Hematopoietic multipotent progenitor cell treated with erythropoietin and hydrocortisone succinate and interleukin-3 and kit ligand, for 15 days (in vitro differentiated cells): ENCODE results near the gene CERS1.

Experiments
- DNase-seq: peaks from one replicate; pipeline ENCODE4 v3.0.0-alpha.2; 2015; ENCODE audit warnings: low spot score

Gene CERS1

DNA sequence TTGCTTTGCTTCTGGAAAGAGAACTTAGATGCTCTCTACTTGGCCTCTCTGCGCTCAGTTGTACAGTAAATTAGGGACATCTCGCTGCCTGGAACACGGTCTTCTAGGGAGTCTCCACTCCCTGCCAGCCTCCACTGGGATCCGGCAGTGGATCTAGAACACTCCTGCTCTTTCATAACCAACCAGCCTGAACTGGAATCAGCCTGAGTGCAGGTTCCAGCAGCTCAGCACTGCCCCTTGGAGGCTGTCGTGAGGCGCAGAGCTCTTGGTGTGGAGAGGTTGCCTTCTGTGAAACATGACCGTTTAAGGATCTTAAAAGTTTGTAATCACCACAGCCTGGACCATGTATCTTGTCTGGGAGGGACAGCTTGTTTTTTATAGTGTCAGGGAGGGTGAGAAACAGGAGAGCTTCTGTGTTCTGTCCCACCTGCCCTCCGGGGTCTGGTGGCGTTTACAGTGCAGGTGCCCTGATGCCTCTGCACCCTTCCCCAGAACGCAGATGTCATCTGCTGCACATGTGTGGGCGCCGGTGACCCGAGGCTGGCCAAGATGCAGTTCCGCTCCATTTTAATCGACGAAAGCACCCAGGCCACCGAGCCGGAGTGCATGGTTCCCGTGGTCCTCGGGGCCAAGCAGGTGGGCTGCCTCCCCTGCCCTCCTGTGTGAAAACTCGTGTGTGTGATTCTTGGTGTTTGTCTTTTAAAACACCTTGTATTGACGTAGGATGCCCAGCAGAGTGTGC lies 39.4 kb downstream of the CERS1 start:
- no peak for DNase-seq

DNA sequence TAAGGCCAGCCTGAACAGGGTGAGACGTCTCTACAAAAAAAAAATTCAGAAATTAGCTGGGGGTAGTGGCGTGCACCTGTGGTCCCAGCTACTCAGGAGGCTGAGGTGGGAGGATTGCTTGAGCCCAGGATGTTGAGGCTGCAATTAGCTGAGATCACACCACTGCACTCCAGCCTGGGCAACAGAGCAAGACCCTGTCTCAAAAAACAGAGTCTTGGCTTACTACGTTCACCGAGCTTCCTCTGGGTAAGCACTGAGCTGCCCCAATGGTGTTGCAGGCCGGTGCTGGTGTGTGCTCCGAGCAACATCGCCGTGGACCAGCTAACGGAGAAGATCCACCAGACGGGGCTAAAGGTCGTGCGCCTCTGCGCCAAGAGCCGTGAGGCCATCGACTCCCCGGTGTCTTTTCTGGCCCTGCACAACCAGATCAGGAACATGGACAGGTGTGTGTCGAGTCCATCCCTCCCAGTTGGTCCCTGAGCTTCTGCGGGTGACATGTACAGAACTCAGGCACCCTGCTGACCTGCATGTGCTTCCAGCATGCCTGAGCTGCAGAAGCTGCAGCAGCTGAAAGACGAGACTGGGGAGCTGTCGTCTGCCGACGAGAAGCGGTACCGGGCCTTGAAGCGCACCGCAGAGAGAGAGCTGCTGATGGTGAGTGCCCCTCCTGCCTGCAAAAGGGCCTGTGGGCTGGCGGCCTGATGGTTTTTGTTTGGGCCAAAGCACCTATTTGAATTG lies 40.1 kb downstream of the CERS1 start:
- no peak for DNase-seq

DNA sequence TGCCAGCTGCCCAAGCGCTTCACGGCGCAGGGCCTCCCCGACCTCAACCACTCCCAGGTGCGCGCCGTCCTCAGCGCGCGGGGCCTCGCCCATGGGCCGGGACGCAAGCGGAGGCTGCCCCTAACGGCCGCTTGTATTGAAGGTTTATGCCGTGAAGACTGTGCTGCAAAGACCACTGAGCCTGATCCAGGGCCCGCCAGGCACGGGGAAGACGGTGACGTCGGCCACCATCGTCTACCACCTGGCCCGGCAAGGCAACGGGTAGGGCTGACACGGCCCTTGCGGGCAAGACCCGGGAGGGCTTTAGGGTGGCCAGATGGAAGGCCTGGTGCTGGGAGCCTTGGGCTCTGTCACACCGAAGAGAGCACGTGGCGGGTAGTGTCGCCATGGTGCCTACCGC lies 41.0 kb downstream of the CERS1 start:
- no peak for DNase-seq

DNA sequence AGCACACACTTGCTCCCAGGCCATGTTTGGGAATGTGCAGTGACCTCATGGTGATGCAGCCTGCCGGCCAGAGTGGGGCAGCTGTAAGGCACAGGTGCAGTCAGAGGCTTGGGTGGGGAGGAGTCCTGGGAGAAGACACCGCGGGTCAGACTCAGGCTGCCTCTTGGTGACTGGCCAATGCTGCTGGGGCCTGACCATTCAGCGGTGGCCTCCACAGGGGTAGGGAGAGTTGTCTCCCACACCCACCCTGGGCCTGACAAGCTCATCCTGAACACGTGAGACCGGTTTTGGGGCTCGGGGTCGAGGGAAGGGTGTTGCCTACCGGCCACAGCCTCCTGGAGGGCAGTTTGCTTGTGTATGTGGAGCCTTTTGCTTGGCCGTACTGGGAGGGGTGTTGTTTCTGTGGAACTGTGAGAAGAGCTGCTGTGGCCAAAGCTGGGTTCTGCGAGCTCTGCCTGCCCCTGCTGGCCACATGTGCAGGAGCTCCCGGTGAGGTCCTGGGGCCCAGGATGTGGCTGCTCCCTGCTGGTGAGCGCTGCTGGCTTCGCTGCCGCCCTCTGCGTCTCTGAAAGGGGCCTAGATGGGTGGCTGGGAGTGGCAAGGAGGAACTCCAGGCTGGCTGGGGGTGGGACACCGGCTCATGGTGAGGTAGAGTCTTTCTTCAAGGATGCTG lies 42.1 kb downstream of the CERS1 start:
- DNase-seq = no peak

DNA sequence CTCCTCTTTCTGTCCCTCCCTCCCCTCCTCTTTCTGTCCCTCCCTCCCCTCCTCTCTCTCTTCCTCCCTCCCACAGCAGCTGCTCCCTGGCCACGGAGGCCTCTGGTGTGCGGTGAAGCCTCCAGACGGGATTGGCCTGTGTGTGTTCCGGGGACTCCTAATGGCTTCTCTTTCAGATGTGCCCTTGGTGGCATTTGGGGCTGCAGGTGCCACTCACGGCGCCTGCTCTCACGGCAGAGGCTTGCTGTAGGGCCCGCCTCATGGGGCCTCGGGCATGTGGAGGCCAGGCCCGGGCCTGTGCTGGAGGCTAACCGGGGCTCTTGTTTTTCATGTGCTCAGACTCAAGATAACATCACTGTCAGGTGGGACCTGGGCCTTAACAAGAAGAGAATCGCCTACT lies 43.3 kb downstream of the CERS1 start:
- DNase-seq = no peak

DNA sequence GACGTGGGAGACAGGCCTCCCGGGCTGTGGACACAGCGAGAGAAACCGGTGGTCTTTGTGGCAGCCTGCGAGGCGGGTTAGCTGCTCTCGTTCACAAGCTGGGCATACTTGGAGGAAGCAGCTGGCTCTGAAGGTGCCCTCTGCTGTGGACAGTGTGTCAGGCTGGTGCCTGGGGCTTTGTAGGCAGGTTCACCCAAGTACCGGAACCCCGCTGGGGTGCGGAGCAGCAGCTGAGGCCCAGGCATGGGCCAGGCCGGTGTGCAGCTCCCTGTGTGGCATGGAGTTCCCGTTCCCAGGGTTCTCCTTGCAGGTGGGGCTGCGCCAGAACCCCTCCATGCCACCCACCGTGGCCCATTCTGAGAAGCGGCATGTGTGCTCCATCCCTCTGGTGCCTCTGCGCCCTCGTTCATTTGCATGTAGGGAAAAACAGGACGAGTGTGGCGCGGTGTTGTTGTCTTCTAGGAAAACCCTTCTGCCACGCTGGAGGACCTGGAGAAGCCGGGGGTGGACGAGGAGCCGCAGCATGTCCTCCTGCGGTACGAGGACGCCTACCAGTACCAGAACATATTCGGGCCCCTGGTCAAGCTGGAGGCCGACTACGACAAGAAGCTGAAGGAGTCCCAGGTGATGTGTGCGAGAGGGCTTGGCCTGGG lies 44.2 kb downstream of the CERS1 start:
- DNase-seq = no peak

DNA sequence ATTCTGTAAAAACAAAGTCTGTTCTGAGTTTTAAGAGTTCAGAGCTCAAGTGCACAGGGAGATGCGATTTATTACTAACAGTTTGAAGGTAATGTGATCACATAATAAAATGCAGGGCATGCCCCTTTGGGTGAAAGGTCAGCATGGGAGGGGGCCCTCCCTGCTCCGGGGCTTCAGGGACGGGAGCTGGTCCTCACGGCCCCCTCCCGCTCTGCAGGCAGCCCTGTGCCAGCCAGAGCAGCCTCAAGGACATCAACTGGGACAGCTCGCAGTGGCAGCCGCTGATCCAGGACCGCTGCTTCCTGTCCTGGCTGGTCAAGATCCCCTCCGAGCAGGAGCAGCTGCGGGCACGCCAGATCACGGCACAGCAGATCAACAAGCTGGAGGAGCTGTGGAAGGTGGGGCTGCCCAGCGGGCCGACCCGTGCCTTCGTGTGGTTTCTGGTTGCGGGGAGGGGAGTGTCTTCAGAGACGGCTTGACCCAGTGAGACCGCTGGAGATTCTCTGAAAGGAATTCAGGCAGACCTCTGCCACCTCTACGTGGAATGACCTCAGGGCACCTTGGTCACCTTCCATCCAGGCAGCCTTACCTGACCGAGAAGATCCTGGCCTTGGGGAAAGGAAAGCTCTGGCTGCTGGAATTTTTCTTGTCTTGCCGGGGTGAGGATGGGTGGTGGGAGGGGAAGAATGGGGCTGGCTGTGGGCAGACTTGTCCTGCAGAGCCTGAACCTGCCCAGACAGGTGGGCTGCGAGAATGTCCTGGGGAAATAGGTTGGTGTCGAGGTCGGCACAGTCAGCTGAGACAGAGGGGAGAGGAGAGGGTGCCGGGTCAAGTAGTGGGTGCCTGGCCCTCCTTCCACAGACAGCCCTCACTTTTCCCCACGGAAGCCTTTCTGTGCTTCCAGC lies 45.2 kb downstream of the CERS1 start:
- no peak for DNase-seq

DNA sequence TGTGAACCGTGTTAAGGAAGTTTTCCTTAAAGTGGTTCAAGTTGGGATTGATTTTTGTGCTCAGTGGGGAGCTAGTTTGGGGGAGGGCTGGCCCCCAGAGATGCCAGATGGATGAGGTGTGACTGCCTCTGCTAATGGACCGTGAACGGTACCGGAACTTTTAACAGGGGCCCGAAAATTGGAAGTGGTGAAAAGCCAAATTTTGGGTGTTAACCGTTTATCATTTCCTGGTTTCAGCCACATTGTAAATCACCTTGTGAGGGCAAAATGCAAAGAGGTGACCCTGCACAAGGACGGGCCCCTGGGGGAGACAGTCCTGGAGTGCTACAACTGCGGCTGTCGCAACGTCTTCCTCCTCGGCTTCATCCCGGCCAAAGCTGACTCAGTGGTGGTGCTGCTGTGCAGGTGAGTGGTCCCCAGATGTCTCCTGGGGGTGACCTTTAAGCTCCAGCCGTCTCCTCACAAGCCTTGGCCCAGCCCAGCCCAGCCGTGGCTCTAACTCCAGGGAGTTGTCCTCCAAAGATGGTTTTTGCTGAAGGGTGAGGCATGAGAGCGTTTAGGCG lies 46.0 kb downstream of the CERS1 start:
- DNase-seq = no peak

DNA sequence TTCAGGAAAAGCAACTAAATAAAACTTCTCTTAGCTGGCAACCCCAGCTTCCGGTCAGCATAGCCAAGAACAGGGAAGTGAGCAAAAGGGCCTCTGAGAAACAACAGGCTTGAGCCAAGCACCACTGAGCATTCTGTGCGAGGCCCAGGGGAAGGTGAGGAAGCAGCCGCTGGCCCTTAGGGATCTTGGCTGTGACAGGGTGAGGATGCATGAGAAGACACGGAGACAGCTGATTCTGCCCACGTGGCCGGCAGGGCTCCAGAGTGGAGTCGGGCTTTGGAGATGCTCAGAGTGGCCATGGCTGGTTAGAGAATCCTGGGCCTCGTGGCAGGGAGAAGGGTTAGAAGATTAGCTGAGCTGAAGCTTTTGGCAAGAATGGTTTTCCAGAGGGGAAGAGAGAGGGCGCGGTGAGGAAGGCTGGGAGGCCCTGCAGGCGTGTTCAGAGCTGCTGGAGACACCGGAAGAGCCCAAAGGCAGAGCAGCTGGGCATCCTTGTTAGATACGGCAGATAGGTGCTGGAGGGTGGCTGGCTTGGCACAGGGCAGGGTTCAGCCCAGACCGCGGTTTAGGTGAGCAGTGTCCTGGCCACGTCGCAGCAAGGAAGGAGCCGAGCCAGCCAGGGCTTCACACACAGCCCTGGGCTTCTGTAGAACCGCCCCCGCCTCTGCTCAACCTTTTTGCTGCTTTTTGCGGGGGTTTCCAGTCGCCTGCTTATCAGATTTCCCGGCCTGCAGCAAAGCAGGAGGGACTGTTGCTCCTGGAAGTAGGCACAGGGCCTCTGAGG lies 46.9 kb downstream of the CERS1 start:
- no peak for DNase-seq

DNA sequence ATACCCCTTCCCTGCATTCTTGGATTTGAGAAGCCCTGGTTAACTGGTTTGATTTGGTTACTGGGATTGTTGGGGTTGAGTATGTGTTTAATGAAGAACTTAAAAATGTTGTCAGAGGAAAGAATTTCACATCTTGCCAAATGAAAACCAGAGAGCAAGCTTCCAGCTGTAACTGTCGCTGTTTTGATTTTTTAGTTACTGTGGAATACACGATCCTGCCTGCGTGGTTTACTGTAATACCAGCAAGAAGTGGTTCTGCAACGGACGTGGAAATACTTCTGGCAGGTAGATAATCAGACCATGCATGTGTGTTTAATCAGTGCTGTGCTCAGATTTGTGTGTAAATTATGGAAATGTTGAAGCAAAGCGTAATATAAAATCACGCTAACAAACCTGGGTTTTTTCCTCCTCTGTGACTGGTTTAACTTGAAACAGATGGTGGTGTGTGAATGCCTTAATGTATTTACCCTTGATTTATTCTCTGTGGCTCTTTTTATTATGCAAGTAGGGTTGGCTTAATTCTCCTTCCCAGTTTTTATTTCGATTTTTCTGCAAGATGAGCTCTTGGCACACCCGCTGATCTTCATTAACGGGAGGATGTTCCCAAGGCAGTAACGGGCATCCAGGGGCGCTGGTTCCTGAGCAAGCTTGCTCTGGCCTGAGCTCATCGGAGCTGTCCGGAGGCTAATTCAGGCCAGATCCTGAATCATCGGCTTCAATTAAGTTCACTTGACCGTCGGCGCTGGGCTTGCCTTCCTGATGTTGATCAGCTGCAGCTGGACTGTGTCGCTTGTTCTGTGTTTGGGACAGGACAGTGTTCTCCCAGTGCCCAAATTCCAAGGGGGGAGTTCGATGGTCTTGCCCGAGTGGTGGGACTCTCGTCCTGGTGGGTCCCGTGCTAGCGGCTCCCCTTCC lies 48.2 kb downstream of the CERS1 start:
- DNase-seq = no peak

DNA sequence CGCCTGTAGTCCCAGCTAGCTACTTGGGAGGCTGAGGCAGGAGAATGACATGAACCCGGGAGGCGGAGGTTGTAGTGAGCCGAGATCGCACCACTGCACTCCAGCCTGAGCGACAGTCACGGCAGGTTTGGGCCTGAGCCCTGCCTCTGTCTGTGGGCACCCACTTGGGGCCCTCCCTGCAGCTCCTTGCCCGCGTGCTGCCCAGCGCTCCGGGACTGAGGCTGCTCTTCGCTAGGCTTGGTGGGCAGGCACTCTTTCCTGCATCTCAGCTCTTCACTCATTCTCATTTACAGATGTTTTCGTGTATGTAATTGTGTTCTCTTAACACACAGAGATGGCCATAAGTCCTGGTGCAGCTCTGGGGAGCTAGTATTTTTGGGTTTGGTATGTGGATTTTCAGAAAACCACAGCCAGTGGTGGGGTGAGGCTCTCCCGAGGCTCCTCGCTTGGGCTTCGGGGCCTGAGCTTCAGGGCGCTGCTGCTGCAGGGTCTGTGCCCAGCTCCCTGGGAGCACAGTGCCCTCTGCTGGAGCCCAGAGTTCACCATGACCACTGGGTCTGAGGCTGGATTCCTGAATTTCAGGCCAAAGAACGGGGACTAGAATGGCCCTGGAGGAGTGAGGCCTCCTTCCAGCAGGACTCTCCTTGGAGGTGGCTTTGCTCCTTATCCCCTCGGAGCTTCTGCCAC lies 49.0 kb downstream of the CERS1 start:
- peak; percentile 74 for DNase-seq

DNA sequence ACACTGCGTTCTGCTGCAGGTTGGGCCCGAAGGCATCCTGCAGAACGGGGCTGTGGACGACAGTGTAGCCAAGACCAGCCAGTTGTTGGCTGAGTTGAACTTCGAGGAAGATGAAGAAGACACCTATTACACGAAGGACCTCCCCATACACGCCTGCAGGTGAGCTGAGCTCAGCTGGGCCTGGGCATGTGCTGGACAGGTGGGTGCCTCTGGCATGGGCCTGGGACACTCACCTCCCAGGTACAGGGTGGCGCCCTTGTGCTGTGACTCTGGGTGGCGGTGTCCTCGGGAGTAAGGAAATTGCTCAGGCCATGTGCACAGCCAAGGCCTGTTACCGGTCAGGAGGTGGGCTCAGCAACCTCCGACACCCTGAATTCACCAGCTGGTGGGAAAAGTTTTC lies 50.0 kb downstream of the CERS1 start:
- DNase-seq = no peak

DNA sequence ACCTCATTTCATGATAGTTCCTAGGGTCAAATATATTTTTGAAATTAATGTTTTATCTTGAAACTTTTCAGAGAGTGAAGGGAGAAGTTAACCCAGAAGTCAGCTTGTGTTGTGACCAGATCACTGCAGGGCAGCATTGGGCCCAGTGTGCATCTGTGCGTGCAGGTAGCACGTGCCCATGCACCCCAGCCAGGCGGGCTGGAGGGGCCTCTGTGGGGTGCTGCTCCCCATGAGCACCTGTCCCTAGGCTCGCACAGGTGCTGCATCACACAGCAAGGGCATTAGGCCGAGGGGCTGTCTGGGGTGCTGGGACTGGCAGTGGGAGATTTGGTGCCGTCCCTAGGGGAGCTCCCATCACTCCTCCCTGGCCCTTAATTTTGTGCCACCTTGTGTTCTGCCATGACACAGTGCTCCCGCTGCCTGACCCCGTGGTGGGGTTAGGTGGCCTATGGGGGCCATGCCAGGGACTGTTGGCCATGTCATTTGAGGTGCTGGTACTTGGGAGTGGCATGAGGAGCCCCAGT lies 51.1 kb downstream of the CERS1 start:
- DNase-seq = no peak

DNA sequence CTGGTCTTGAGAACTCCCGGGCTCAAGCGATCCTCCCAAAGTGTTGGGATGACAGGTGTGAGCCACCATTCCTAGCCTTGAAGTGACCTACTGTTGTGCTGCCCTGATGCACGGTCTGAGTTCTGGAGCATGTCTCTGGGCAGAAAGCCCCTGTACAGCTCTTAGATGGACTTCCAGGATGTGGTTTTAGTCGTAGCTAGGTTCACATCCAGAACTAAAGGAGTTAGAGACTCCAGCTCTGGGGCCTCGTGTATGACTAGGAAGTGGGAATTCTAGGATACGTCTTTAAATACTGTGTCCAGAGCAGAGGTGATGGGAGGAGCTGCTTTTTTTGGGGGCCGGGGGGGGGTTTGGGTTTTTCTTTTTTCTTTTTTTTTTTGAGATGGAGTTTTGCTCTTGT lies 52.0 kb downstream of the CERS1 start:
- no peak for DNase-seq

DNA sequence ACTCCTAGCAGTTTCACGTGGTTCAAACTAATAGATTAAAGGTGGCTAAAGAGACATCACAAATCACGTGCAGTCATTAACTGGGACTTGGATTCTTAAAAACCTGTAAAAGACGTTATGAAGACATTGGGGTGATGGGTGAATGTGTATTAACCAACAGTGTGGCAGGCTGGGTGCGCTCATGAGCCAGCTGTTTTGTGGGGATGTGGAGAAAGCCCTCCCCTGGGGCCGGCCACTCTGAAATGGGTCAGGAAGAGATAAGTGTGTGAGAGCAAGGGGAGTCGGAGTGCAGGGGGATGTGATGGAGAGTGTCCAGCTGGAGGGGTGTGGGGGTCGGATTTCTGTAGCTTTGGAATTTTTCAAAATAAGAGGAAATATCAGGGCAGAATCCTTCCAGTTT lies 53.8 kb downstream of the CERS1 start:
- no peak for DNase-seq

DNA sequence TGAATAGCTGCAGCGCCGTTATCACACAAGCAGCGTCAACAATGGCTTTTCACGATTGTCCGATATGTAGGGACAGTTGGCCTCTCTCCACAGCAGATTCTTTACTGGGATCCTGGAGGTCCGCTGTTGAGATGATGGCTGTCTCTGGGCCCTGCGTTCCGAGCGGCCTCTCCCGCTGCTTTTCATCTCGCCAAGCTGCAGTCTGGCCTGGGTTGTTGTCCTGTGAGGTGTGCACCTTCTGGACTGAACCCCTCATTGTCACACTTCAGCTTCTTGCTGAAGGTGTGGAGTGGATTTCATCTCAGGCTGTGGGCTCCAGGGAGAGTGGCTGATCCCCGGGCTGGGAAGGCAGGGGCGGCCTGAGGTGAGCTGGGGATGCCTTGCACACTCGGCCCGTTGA lies 54.6 kb downstream of the CERS1 start:
- no peak for DNase-seq

DNA sequence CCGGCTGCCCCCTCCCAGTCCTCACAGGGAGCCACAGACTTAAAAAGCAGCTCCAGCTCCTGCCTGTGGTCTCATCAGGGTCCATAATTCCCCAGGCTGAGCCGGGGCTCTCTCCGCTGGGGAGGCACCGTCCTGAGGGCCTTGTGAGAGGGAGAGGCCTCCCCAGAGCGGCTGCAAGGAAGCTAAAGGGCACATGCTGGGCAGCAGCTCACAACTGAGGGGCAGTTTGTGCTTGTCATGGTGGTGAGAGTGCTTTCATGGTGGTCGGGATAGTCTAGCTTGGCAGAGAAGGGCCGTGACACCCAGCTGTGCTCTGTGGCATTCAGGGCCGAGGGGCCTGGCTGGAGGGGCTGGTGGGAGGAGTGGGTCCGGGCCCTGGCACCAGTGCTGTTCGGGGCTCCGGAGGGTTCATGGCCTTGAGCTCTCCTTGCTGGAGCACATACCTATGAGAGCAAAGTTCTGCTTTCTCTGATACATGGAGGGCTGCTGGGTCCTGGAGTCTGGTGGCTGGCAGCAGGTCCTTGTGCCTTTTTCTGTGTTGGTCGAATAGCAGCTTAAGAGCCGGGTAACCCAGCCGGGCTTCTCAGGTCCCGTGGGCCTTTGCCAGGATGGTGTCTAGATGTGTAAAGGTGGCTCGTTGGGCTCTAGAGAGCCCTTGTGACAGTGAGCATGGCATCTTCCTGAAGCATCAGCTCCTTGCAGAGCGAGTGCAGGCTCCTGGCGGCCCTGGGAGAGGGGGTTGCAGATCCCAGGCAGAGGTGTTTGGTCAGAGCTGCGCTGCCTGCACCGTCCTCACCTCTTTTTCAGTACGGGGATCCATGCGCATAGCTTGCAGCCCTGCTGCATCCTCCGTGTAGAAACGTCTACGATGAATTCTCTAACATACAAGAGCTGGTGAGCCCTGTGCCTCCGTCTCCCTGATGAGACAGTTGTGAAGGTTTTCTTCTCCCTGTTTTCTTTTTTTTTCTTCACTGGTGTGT lies 55.4 kb downstream of the CERS1 start:
- no peak for DNase-seq
